Stimulated activated CD8-positive, alpha-beta memory T cell treated with anti-CD3 and anti-CD28 coated beads, Interleukin-15, amount 100 ng/mL, for 48 hours (primary cell): ENCODE measurements around the gene CYP2F1.
A peak's percentile ranks its signal among the peaks of the same experiment; 100 is the strongest.
"Not testable (repeated sequence)": the region's sequence is repeated elsewhere in the genome, so short reads cannot be mapped to it uniquely, and the experiment has no call there.

Experiments used
- DNase-seq, 2 donors: peaks; one replicate each; pipeline ENCODE4 v3.0.0-alpha.2; 2020; ENCODE audit warnings: low read depth in 2 of 2

CYP2F1 gene, protein sequence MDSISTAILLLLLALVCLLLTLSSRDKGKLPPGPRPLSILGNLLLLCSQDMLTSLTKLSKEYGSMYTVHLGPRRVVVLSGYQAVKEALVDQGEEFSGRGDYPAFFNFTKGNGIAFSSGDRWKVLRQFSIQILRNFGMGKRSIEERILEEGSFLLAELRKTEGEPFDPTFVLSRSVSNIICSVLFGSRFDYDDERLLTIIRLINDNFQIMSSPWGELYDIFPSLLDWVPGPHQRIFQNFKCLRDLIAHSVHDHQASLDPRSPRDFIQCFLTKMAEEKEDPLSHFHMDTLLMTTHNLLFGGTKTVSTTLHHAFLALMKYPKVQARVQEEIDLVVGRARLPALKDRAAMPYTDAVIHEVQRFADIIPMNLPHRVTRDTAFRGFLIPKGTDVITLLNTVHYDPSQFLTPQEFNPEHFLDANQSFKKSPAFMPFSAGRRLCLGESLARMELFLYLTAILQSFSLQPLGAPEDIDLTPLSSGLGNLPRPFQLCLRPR

DNA sequence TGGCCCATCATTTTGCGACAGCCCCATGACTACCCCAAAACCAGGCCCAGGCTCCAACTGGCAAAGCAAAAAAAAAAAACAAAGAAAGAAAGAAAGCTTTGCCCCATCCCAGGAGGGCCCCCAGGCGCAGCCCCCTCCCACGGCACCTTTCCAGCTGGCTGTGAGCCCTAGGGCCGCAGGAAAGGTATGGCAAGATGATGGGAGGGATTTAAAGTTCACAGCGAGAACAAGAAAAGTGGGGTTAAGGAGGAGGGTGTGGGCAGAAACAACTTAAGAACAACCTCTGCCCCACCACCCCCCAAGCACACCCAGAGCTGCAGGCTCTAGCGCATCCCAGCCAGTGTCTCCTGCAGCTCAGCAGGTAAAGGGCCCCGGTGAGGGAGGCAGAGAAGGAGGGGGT, at the start of gene CYP2F1:
CYP2F1 (plus strand) TSS at position 301 of the 400 bp plus-strand sequence. CDS start 1,757 bp downstream, outside the sequence.
- DNase-seq: no peak

DNA sequence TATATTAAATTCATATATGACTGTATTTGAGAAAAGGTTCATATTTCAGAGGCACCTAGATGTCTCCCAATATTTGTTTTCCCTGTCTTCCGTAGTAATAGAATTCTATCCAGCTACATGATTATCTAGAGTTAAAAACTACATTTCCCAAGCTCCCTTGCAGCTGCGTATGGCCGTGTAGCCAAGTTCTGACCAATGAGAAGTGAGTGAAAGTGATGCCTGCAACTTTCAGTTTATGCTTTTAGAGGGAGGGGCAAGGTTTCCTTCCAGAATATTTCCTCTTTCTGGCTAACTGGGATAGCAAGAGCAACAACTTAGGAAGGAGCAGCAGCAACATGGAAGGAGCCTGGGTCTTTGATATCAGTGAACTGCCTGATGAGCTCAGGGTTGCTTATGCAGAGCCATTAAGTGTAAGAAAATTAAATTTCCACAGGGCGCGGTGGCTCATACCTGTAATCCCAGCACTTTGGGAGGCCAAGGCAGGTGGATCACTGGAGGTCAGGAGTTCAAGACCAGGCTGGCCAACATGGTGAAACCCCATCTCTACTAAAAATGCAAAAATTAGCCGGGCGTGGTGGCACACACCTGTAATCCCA, 49.2 kb upstream of the CYP2F1 start:
- DNase-seq: no peak

DNA sequence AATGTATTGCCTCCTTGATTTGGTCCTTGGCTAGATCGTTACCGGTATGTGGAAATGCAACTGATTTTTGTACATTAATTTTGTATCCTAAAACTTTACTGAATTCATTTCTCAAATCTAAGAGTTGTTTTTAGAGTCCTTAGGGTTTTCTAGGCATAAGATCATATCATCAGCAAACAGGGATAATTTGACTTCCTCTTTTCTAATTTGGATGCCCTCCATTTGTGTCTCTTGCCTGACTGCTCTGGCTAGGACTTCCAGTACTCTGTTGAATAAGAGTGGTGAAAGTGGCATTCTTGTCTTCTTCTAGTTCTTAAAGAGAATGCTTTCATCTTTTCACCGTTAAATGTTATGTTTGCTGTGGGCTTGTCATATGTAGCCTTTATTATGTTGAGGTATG, 37.9 kb upstream of the CYP2F1 start:
- DNase-seq: no peak

DNA sequence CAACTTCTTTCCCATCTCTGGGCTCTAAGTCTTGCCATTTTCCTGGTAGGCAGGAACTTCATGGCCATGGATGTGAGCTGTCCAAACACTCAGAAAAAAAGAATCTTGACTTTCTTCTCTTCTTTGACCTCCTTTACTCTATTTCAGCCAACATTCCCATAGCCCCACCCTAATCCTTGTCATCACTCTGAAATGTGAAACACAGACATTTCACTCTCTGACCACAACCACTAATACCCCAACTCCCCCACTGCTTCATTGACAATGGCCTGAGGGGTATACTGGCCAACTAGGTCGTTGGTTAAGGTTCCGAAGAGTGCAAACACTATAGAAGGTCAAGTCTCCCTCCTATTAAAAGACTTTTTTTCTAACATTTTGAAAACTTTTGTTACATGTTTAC, 30.7 kb upstream of the CYP2F1 start:
- no peak for DNase-seq

DNA sequence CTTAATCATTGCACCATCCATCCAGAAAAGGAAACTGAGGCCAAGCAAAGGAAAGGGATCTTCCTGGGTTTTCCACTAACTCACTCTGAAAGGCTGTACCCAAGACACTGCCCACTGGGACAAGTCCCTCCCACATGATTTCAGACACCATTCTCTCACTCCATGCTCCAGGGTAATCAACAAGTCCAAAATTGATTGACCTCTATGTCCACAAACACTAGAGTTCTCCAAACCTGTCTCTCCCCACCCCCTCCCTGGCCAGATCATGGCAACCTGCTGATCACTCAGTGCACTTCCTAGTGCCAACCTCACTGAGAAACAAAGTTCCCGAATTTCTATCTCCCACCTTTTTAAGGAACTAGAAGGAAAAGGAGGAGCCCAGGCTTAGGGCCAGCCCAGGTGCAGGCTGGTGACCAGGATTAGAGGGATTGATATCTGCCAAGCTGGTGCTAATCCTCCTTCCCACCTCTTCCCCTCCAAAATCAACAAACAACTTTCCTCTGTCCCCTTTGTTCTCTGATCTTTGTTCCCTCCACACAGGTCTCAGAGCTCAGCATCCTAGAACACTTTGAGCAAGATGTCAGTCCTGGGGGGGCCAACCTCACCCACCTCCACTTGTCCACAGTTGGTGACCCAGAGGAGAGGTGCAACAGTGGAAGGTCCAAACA, 28.4 kb upstream of the CYP2F1 start:
- DNase-seq: no peak

DNA sequence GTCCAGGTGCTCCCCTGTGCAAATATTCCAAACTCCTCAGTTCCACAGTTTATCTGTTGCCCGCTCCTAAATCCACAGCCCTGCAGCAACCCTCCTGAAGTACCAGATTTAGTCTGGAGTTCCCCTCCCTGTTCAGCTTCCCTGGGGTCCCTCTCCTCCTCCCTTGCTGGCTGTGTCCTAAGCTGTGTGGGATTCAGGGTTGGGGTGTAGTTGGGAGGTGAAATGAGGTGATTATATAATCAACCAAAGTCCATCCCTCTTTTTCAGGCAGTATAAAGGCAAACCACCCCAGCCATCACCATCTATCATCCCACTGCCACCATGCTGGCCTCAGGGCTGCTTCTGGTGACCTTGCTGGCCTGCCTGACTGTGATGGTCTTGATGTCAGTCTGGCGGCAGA, 26.1 kb upstream of the CYP2F1 start, which contains the start of gene CYP2A13:
CYP2A13 (plus strand) TSS at position 301 of the 400 bp plus-strand sequence; CDS start at position 322, 21 bp downstream.
- DNase-seq: no peak

DNA sequence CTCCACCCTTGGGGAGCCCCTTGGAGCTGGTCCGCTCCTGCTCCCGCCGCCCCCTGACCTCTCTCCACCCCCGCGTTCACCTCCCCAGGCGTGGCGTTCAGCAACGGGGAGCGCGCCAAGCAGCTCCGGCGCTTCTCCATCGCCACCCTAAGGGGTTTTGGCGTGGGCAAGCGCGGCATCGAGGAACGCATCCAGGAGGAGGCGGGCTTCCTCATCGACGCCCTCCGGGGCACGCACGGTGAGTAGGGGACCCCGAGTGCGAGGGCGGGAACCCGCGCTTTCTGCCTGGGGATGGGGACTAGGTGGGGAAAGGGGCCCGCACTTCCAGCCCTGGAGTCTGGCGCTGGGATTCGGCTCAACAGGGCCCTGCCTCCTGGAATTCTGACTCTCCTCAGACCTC, 24.3 kb upstream of the CYP2F1 start:
- no peak for DNase-seq

DNA sequence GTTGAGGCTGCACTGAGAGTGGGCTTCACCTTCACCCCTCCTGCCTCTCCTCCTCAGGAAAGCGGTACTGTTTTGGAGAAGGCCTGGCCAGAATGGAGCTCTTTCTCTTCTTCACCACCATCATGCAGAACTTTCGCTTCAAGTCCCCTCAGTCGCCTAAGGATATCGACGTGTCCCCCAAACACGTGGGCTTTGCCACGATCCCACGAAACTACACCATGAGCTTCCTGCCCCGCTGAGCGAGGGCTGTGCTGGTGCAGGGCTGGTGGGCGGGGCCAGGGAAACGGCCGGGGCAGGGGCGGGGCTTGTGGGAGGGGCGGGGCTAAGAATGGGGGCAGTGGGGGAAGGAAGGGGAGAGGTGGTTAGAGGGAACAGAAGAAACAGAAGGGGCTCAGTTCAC, 18.5 kb upstream of the CYP2F1 start:
- no peak for DNase-seq

DNA sequence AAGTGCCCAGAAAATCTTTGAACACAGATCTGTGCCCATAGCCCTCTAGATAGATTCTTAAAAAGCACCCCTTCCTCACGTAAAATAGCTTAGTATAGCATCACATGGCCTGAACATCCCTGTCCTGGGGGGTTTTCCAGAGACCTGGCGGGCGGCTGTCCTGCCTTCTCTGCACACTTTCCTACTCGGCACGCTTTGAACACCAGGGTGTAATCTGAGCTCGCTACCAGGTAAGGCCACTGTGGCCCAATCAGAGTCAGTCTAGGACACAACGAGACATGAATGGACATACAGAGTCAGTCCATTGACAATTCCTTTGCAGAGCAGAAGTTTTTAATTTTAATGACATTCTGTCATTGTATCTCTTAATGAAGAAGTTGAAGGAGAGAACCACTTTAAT, 17.9 kb upstream of the CYP2F1 start:
- no peak for DNase-seq

DNA sequence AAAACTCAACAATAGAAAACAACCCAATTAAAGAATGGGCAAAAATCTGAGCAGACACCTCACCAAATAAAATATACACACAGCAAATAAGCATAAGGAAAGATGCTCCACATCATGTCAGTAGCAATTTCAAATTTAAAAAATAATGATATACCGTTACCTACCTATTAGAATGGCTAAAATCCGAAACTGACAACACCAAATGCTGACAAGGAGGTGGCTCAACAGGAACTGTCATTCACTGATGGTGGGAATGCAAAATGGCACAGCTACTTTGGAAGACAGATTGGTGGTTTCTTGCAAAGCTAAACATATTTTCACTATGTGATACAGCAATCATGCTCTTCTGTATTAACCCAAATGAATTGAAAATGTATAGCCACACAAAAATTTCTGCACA, 16.9 kb upstream of the CYP2F1 start:
- DNase-seq: no peak

DNA sequence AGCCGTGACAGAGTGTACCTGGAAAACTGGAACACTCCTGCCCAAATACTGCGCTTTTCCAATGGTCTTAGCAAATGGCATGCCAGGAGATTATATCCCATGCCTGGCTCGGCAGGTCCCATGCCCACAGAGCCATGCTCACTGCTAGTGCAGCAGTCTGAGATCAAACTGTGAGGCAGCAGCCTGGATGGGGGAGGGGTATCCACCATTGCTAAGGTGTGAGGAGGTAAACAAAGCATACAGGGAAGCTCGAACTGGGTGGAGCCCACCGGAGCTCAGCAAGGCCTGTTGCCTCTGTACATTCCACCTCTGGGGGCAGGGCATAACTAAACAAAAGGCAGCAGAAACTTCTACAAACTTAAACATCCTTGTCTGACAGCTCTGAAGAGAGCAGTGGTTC, 15.5 kb upstream of the CYP2F1 start:
- no peak for DNase-seq

DNA sequence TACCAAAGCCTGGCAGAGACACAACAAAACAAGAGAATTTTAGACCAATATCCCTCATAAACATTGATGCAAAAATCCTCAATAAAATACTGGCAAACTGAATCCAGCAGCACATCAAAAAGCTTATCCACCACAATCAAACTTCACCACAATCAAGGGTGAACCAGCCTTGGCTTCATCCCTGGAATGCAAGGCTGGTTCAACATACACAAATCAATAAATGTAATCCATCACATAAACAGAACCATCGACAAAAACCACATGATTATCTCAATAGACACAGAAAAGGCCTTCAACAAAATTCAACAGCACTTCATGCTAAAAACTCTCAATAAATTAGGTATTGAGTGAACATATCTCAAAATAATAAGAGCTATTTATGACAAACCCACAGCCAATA, 12.0 kb upstream of the CYP2F1 start:
- not testable (repeated sequence) for DNase-seq

DNA sequence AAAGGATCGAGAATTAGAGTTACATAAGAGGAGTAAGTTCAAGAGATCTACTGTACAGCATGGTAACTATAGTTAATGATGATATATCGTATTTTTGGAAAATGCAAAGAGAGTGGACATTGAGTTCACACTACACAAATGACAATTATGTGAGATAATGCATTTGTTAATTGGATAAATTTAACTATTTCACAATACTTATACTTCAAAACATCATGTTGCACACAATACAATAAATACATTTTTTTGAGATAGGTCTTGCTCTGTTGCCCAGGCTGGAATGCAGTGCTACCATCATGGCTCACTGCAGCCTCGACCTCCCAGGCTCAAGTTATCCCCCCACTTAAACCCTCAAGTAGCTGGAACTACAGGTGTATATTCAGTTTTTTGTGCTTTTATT, 8.1 kb upstream of the CYP2F1 start:
- no peak for DNase-seq

DNA sequence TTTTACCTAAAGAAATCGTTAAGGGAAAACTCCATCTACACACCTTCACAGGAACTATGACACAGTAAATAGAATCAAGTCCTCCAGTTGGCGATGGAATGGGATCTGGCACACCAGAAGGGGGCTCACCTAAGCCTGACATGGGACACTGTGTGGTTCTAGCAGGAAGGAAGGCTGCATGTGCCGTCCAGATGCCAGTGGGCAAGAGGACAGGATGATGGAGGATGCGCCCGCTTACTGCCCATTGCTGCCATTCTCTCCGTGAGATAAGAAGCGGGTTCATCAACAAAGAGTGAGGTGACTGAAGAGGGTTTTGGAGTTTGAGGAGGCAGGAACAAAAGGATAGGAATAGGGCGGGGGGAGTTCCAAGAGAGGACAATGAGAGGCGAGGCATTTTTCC, 2.9 kb upstream of the CYP2F1 start:
- DNase-seq: no peak

DNA sequence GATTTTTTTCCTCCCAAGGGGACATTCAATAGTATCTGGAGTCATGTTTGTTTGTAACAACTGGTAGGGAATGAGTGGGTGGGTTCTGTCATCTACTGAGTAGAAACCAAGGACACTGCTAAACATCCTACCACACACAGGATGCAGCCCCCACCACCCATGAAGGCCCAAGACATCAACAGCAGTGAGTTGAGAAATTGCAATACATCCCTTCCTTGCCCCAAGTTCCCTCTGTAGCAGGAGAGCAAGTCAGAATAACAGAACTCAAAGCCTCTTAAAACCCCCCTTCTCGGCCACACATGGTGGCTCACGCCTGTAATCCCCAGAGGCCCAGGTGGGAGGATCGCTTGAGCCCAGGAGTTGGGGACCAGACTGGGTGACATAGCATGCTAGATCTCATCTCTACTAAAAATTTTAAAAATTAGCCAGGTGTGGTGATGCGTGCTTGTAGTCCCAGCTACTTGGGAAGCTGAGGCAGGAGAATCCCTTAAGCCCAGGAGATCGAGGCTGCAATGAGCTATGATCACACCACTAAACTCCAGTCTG, 2.4 kb upstream of the CYP2F1 start:
- DNase-seq: no peak

DNA sequence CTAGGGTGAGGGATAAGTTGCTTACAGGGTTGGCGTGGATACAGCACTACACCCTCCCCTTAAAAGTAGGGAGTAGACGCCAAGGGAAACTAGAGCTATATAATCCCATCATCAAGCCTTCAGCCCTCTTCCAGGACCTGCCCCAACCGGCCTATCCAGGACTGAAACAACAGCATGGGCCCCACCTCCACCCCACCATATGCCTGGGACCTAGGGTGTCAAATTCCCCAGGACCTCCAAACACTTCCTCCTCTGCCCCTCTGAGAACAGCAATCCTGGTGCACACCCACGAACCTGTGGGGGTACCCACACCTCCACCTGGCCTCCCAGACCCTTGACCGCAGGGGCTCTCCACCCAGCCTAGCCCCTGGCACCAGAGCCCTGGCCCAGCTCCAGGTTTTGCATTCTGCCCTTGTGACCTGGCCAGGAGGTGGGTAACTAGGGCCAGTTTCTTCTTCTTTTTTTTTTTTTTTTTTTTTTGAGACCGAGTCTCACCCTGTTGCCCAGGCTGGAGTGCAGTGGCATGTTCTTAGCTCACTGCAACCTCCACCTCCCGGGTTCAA, 1.4 kb upstream of the CYP2F1 start:
- DNase-seq: no peak

DNA sequence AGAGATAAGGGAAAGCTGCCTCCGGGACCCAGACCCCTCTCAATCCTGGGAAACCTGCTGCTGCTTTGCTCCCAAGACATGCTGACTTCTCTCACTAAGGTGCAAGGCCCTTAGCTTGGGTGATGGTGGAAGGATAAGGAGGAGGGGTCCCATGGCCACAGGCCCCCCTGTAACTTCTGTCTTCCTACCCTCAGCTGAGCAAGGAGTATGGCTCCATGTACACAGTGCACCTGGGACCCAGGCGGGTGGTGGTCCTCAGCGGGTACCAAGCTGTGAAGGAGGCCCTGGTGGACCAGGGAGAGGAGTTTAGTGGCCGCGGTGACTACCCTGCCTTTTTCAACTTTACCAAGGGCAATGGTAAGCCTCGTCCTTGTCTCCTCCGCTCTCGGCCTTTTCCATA, 2.0 kb downstream of the CYP2F1 start:
- no peak for DNase-seq

DNA sequence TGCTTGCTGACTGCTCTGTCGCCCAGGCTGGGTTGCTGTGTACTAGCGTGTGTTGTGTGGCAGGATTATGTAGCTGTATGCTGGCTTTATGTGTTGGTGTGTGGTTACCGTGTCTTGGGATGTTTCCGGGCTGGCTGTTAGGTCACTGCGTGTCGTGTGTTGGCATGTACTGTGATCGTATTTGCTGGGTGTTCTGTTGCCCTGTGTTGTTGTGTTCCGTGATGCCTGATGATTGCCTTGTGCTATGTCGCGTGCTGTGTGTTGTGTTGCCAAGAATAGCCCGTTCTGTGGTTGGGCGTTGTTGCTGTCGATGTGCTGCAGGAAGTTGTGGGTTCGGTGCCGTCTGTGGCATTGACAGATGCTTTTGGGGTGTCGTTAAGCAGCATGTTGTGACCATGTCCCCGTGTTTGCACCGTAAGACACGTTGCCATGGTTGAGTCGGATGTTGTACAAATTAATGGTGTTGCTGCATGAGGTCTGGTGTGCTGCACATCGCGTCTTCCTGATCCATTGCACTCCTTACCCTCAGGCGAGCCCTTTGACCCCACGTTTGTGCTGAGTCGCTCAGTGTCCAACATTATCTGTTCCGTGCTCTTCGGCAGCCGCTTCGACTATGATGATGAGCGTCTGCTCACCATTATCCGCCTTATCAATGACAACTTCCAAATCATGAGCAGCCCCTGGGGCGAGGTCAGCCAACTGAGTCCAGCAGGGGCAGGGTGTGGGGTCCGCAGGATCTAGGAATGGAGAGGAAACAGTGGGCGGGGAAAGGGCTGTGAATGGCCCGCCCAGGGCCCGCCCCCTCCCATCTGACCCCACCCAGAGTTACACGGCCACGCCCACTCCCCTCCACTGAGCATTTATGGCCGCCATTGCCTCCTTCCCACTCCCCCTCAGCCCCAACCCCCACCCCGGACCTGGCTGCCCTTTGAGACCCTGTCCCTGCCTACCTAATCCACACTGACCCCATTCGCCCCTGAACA, 7.0 kb downstream of the CYP2F1 start:
- peak; percentile 16 to 19 for DNase-seq

DNA sequence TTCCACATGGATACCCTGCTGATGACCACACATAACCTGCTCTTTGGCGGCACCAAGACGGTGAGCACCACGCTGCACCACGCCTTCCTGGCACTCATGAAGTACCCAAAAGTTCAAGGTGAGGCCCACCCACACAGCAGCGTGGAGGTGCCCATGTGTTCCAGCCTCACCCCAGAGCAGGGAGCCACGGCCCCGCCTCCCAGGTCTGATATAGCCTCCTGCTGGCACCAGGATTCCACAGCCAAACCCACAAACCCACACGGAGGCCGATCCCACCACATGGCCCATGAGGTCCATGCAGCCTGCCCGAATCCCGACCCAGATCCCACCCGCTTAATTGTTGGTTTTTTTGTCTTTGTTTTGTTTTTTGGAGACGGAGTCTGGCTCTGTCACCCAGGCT, 8.6 kb downstream of the CYP2F1 start:
- DNase-seq: not testable (repeated sequence)

DNA sequence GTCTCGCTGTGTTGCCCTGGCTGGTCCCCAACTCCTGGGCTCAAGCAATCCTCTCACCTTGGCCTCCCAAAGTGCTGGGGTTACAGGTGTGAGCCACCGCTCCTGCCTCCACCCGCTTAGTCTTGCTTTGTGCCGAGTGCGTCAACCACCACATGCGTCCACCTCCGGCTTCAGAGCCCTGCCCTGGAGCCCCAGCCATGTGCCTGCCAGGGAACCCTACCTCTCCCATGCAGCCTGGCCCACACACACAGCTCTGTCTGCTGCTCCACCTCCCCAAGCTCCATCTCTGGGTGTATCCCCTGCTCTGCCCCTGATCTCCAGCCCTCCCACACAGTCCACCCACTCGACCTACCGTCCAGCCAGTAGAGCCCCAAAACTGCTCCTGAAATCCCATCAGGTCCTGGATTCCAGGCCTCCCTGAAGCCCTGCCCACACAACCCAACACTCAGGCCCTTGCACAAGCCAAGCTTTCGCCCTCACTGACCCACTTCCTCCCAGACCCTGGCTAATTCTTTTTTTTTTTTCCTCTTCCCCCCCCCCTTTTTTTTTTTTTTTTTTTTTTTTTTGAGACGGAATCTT, 9.6 kb downstream of the CYP2F1 start:
- no peak for DNase-seq
